ENCODE results near the gene WWC2.

The WWC2 gene

GRCh38 chr4:183255487-183255886 is 156.4 kb downstream of the WWC2 start:
- DNase-seq (ENCODE audit: low read depth in 2 of 2) = no peak

- DNase-seq (ENCODE audit: low read depth in 2 of 2) = no peak
These were observed 157.3 kb downstream of the WWC2 start for GRCh38 chr4:183256343-183256742.

GRCh38 chr4:183256756-183257385 is 157.8 kb downstream of the WWC2 start:
- no peak for DNase-seq (ENCODE audit: low read depth in 2 of 2)

GRCh38 chr4:183257808-183258207 is 158.8 kb downstream of the WWC2 start:
- DNase-seq (ENCODE audit: low read depth in 2 of 2) = no peak

GRCh38 chr4:183260491-183261151 is 161.6 kb downstream of the WWC2 start:
- no peak for DNase-seq (ENCODE audit: low read depth in 2 of 2)

GRCh38 chr4:183261953-183262775 is 163.1 kb downstream of the WWC2 start:
- DNase-seq (ENCODE audit: low read depth in 2 of 2) = peak; percentile 53 to 56

GRCh38 chr4:183262776-183263100 is 163.7 kb downstream of the WWC2 start:
- no peak for DNase-seq (ENCODE audit: low read depth in 2 of 2)

GRCh38 chr4:183263787-183264386 is 164.8 kb downstream of the WWC2 start:
- DNase-seq (ENCODE audit: low read depth in 2 of 2) = peak; percentile 88

- DNase-seq (ENCODE audit: low read depth in 2 of 2) = peak; percentile 75 to 80
These were observed 165.6 kb downstream of the WWC2 start for GRCh38 chr4:183264614-183265013.

- no peak for DNase-seq (ENCODE audit: low read depth in 2 of 2)
These were observed 167.3 kb downstream of the WWC2 start for GRCh38 chr4:183266371-183266770.

GRCh38 chr4:183268556-183268955 is 169.5 kb downstream of the WWC2 start:
- DNase-seq (ENCODE audit: low read depth in 2 of 2) = no peak

GRCh38 chr4:183272384-183272783 is 173.3 kb downstream of the WWC2 start:
- DNase-seq (ENCODE audit: low read depth in 2 of 2) = no peak

- DNase-seq (ENCODE audit: low read depth in 2 of 2) = no peak
These were observed 177.0 kb downstream of the WWC2 start for GRCh38 chr4:183276106-183276505.

- DNase-seq (ENCODE audit: low read depth in 2 of 2) = no peak
These were observed 185.3 kb downstream of the WWC2 start for GRCh38 chr4:183284258-183284785.

GRCh38 chr4:183284965-183285364 is 185.9 kb downstream of the WWC2 start:
- peak; percentile 87 to 88 for DNase-seq (ENCODE audit: low read depth in 2 of 2)

- DNase-seq (ENCODE audit: low read depth in 2 of 2) = no peak
These were observed 186.8 kb downstream of the WWC2 start for GRCh38 chr4:183285886-183286285.

- no peak for DNase-seq (ENCODE audit: low read depth in 2 of 2)
These were observed 187.7 kb downstream of the WWC2 start for GRCh38 chr4:183286590-183287308.

GRCh38 chr4:183287309-183287659 is 188.2 kb downstream of the WWC2 start:
- DNase-seq (ENCODE audit: low read depth in 2 of 2) = no peak

- no peak for DNase-seq (ENCODE audit: low read depth in 2 of 2)
These were observed 188.6 kb downstream of the WWC2 start for GRCh38 chr4:183287677-183288076.

- DNase-seq (ENCODE audit: low read depth in 2 of 2) = no peak
These were observed 189.9 kb downstream of the WWC2 start for GRCh38 chr4:183288955-183289354.

GRCh38 chr4:183289688-183290087 is 190.6 kb downstream of the WWC2 start:
- no peak for DNase-seq (ENCODE audit: low read depth in 2 of 2)

GRCh38 chr4:183291070-183291469 is 192.0 kb downstream of the WWC2 start:
- no peak for DNase-seq (ENCODE audit: low read depth in 2 of 2)
